RWPE1 (cell line): ENCODE results near the gene ZC3H13.
"Not testable (repeated sequence)": the region's sequence is repeated elsewhere in the genome, so short reads cannot be mapped to it uniquely, and the experiment has no call there.

Experiments used
- CTCF ChIA-PET: fragments of 350-600 bp; sonication (Branson Sonifier 250); formaldehyde crosslinking; extraction: SDS; loops from one replicate; lab custom pipeline; 2021; lab: Yijun Ruan, JAX
- POLR2A ChIA-PET: fragments of 400-600 bp; formaldehyde crosslinking; extraction: SDS; loops from one replicate; lab custom pipeline; 2020; ENCODE audit warnings: antibody characterized with exemption; ENCODE audit not compliant: low non-redundant PET; lab: Yijun Ruan, JAX
- DNase-seq: peaks from one replicate; pipeline ENCODE4 v3.0.0; 2012; ENCODE audit warnings: low spot score
- H3K27ac ChIP-seq: fragments of 450-650 bp; 2 replicates; pipeline ENCODE4 v1.5.1; 2017
- CTCF ChIP-seq: fragments of 450-650 bp; conservative IDR thresholded peaks from 2 replicates; pipeline ENCODE4 v1.5.1; 2017; ENCODE audit warnings: low read depth, mild to moderate bottlenecking

Gene ZC3H13

GRCh38 chr13:45989607-45990006 lies 62.9 kb downstream of the ZC3H13 start:
- POLR2A ChIA-PET: no interaction called here
- TF ChIP-seq CTCF: no peak
- CTCF ChIA-PET: no interaction called here
- no peak overlapping the region for H3K27ac ChIP-seq
- DNase-seq: no peak

- CTCF ChIA-PET, POLR2A ChIA-PET, DNase-seq, H3K27ac ChIP-seq: not testable (repeated sequence)
These were observed 71.4 kb downstream of the ZC3H13 start for GRCh38 chr13:45981127-45981526.

- DNase-seq: no peak
- TF ChIP-seq CTCF: no peak
- POLR2A ChIA-PET: no interaction called here
- CTCF ChIA-PET: no interaction called here
- H3K27ac ChIP-seq: no peak overlapping the region
These were observed 77.2 kb downstream of the ZC3H13 start for GRCh38 chr13:45975337-45975736.

- CTCF ChIA-PET: no interaction called here
These were observed 78.0 kb downstream of the ZC3H13 start for GRCh38 chr13:45974500-45974899.

GRCh38 chr13:45967589-45967988 lies 85.0 kb downstream of the ZC3H13 start:
- ChIA-PET CTCF (no interaction called here), POLR2A (no interaction called here)
- no peak for DNase-seq
- no peak for TF ChIP-seq CTCF
- no peak overlapping the region for H3K27ac ChIP-seq

More at GRCh38 chr13:45974500-45974899, 78.0 kb downstream of the ZC3H13 start:
- no peak for TF ChIP-seq CTCF
- no peak overlapping the region for H3K27ac ChIP-seq
- POLR2A ChIA-PET: no interaction called here
- peak; percentile 4 for DNase-seq

GRCh38 chr13:45966715-45967114 lies 85.8 kb downstream of the ZC3H13 start:
- ChIA-PET CTCF (no interaction called here), POLR2A (no interaction called here)
- DNase-seq: no peak
- TF ChIP-seq CTCF: no peak
- H3K27ac ChIP-seq: no peak overlapping the region

GRCh38 chr13:45961468-45961867 lies 91.1 kb downstream of the ZC3H13 start:
- POLR2A ChIA-PET: no interaction called here

More at GRCh38 chr13:45961468-45961867, 91.1 kb downstream of the ZC3H13 start:
- H3K27ac ChIP-seq: no peak overlapping the region
- no peak for DNase-seq
- no peak for TF ChIP-seq CTCF
- CTCF ChIA-PET: interaction anchor here (0.5 kb wide), 1 partner anchor 9 kb away, joined by 4 read pairs; no protein-coding TSS in a partner anchor
